GM12864 (cell line): ENCODE measurements around the gene ARL6IP4.

Experiments
- DNase-seq: peaks from one replicate; pipeline ENCODE4 v3.0.0-alpha.2; 2011; ENCODE audit warnings: low read depth
- H3K4me3 ChIP-seq: 2 replicates; pipeline ENCODE4 v1.5.1; 2011; ENCODE audit warnings: mild to moderate bottlenecking, low read depth, low read length, control low read depth
- CTCF ChIP-seq: IDR thresholded peaks from 2 replicates; pipeline ENCODE4 v1.5.1; 2011; ENCODE audit warnings: low read depth, mild to moderate bottlenecking, moderate library complexity, low read length, control low read depth, inconsistent platforms; ENCODE audit errors: missing control alignments

Gene ARL6IP4

GRCh38 chr12:122965321-122965751 is 15.1 kb upstream of the ARL6IP4 start:
- no peak for DNase-seq
- TF ChIP-seq CTCF = no peak
- H3K4me3 ChIP-seq = no peak overlapping the region

GRCh38 chr12:122965851-122966742 is 14.4 kb upstream of the ARL6IP4 start, which contains the start of gene ABCB9:
Gene ABCB9 (minus strand): TSS chr12:122966463. CDS start chr12:122960235, 6,228 bp downstream.
- H3K4me3 ChIP-seq = peak within 1 kb of the TSS; percentile 50
- TF ChIP-seq CTCF = no peak
- DNase-seq = peak; percentile 62

GRCh38 chr12:122966743-122967550 is 13.5 kb upstream of the ARL6IP4 start:
- TF ChIP-seq CTCF = no peak
- no peak overlapping the region for H3K4me3 ChIP-seq
- no peak for DNase-seq

- no peak for TF ChIP-seq CTCF
- no peak overlapping the region for H3K4me3 ChIP-seq
- DNase-seq = no peak
Observed at GRCh38 chr12:122968104-122968503, 12.4 kb upstream of the ARL6IP4 start.

GRCh38 chr12:122969676-122970075 is 10.8 kb upstream of the ARL6IP4 start:
- no peak overlapping the region for H3K4me3 ChIP-seq
- no peak for DNase-seq
- no peak for TF ChIP-seq CTCF

- peak overlapping the region; percentile 82 for H3K4me3 ChIP-seq
- TF ChIP-seq CTCF = no peak
- DNase-seq = peak; percentile 97
Observed at GRCh38 chr12:122974274-122974891, 6.1 kb upstream of the ARL6IP4 start.
